Measurements from ENCODE around the gene SDK1. TPM values are rescaled to one million over a fixed set of nuclear protein-coding genes. Genes with fewer than 3 reads are reported as not detected.

SDK1 gene
- total RNA-seq, 4 donors from 2014 or later: 7.5 to 35.0 (median 10.2) TPM

- TF ChIP-seq CTCF (IDR thresholded peaks at IDR 0.05; ENCODE audit: low read depth): no peak
These were observed 932.1 kb downstream of the SDK1 start for GRCh38 chr7:4233146-4233545.

- no peak for TF ChIP-seq CTCF (IDR thresholded peaks at IDR 0.05; ENCODE audit: low read depth)
These were observed 932.8 kb downstream of the SDK1 start for GRCh38 chr7:4233621-4234497.

GRCh38 chr7:4234498-4234855 is 933.4 kb downstream of the SDK1 start:
- no peak for TF ChIP-seq CTCF (IDR thresholded peaks at IDR 0.05; ENCODE audit: low read depth)

- TF ChIP-seq CTCF (IDR thresholded peaks at IDR 0.05; ENCODE audit: low read depth): no peak
These were observed 933.8 kb downstream of the SDK1 start for GRCh38 chr7:4234886-4235285.

GRCh38 chr7:4235596-4235995 is 934.5 kb downstream of the SDK1 start:
- no peak for TF ChIP-seq CTCF (IDR thresholded peaks at IDR 0.05; ENCODE audit: low read depth)

GRCh38 chr7:4236389-4236788 is 935.3 kb downstream of the SDK1 start:
- TF ChIP-seq CTCF (IDR thresholded peaks at IDR 0.05; ENCODE audit: low read depth): no peak

- TF ChIP-seq CTCF (IDR thresholded peaks at IDR 0.05; ENCODE audit: low read depth): no peak
These were observed 936.5 kb downstream of the SDK1 start for GRCh38 chr7:4237296-4238235.
